ENCODE data around the gene PPM1L.
"Not testable (repeated sequence)": the region's sequence is repeated elsewhere in the genome, so short reads cannot be mapped to it uniquely, and the experiment has no call there.

The PPM1L gene

DNA sequence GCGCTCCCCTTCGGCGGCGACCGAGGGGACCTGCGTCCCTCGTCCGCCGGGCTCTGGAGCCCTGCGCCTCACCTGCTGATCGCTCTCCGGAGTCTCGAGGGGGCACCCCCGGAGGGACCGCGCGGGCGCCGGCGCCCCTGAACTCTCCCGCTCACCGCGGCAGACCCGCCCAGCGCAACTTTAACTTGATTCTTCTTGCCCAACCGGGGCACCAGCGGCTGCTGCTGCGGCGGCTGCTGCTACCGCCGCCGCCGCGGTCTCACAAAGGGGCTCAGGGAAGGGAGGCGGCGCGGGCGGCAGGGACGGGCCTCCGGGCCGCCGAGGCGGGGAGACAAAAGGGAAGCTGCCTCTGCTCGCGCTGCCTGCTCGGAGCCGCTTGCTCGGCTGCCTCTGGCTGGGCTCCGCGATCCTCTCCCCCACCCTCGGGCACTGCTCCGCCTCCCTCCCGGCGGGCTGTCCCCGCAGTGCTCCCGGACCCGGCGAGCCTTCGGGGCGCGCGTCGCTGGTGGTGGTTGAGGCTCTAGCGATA is at the start of gene PPM1L:
Gene PPM1L, plus strand, starts transcription at position 456 of the 529 bp plus-strand sequence.
- DNase-seq (ENCODE audit: low read depth in 2 of 2) = peak; percentile 14 to 37

DNA sequence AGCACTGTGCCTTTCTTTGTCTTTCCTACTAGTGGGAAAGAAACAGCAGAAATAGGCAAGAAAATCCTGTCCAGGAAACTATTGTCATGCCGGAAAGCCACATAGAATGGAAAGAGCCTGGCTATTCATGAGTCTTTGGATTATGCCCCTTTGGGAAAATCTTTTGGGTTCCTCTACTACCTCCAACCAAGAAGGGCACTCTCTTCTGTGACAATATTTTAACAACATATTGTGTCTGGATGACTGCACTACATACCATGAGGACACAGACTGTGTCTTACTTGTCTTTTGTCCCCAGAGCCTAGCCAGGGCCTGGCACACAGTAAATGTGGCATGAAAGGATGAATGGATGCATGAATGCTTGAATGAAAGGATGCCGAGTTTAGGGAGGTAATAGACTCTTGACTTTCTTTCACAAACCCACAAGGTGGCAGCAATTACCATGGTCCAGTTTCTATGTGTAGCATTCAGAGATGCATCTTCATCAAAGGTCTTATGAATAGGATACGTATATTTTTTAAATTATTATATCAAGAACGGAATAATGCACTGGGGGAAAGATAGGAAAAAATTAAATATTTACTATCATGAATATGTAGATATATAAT is 48.7 kb upstream of the PPM1L start:
- peak in 1 of 2 donors; percentile 4 for DNase-seq (ENCODE audit: low read depth in 2 of 2)

DNA sequence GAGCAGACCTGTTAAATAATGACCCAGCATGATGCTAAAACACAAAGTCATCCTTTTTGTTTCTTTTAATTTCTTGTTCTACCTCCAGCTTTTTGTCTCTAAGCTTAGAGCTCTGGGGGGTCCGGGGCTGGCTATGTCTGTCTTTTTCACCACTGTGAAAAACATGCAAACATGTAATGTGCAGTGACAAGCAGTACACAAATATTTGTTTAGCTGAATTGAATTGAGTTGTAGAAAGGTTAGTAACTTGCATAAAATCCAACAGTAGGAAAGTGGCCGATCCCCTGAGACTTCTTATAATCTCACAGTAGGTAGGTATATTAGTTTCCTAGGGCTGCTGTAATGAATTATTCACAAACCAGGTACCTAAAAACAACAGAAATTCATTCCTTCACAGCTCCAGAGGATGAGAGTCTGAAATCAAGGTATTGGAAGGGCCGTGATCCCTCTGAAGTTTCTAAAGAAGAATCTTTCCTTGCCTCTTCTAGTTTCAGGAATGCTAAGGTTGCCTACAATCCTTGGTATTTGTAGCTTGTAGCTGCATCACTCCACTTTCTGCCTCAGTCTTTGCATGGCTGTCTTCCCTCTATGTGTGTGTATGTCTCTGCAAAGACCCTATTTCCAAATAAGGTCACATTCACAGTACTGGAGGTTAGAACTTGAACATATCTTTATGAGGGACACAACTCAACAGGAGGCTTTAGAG is 46.4 kb upstream of the PPM1L start:
- no peak for DNase-seq (ENCODE audit: low read depth in 2 of 2)

DNA sequence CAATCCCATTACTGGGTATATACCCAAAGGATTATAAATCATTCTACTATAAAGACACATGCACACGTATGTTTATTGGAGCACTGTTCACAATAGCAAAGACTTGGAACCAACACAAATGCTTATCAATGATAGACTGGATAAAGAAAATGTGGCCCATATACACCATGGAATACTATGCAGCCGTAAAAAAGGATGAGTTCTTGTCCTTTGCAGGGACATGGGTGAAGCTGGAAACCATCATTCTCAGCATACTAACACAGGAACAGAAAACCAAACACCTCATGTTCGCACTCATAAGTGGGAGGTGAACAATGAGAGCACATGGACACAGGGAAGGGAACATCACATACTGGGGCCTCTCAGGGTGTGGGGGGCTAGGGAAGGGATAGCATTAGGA is 42.9 kb upstream of the PPM1L start:
- not testable (repeated sequence) for DNase-seq (ENCODE audit: low read depth in 2 of 2)

DNA sequence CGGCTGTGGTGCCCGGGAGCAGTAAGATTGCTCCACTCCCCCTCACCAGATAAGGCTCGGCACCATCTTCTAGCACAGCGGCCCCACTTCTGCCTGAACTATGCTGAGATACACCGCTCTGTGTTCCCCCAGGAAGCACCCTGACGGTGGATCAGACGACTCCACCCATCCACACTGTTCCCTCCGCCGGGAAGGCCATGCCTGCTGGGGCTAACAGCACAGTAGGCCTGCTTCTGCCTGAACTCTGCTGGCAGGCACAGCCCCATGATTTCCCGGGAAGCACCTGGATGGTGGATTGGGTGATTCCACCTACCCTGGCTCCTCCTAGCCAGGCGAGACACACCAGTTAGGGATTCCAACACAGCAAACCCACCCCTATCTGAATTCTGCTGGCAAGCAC is 36.3 kb upstream of the PPM1L start:
- DNase-seq (ENCODE audit: low read depth in 2 of 2) = no peak

DNA sequence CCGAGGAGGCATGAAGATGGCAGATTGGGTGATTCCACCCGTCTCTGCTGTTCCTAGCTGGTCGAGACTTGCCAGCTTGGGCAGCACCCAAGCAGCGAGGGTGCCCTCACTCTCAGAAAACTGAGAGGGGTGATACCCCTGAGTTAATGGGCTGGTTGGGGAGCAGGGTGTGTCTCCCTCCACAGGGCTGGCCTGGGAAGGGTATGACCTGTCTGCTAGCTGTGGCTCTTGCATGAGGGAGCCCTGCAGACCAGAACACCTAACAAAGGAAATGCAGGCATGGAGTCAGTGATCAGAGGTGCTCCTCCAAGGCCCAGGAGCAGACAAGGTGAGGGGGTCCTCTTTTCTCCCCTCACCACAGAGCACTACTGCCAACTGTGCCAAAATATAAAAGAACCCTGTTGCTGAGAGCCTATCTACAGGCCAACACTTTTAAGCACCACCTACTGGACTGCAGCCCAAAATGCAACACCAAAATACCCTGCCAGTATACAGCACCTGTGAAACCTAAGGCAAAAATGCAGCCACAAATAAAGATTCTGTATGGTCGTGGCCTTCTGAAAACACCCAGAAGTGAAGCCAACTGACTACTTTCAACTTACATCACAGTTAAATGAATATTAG is 35.8 kb upstream of the PPM1L start:
- DNase-seq (ENCODE audit: low read depth in 2 of 2) = no peak

DNA sequence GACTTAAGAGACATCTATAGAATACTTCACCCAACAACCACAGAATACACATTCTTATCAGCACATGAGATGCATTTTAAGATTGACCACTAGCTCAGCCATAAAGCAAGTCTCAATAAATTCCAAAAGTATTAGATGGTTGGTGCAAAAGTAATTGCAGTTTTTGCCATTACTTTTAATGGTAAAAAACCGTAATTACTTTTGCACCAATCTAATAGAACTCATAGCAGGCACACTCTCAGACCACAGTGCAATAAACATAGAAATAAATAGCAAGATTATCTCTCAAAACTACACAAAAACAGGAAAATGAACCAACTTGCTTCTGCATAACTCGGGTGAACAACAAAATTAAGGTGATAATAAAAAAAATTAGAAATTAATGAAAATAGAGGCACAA is 33.7 kb upstream of the PPM1L start:
- DNase-seq (ENCODE audit: low read depth in 2 of 2) = no peak

DNA sequence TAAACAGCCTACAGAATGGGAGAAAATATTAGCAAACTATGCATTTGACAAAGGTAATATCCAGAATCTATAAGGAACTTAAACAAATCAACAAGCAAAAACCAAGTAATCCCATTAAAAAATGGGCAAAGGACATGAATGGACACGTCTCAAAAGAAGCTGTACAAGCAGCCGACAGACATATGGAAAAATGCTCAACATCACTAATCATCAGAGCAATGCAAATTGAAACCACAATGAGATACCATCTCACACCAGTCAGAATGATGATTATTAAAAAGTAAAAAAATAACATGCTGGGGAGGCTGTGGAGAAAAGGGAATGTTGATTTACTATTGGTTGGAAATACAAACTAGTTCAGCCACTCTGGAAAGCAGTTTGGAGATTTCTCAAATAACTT is 30.7 kb upstream of the PPM1L start:
- DNase-seq (ENCODE audit: low read depth in 2 of 2) = no peak

DNA sequence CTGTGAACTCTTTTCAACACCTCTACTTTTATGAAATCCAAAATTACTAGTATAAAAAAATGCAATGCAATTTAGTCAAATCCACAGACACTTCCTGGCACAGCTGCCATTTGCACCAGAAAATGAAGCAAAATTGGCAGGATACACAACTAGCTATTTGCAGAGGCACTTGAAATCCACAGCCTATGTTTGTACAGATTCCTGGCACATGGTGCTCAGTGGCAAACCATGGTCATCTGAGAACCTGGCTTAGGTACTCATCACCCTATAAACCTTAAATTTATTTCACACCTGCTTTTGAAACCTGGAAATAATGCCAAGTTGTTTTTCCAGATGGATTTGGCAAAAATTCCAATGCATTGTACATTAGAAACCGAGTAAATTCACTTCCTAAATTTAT is 20.2 kb upstream of the PPM1L start:
- DNase-seq (ENCODE audit: low read depth in 2 of 2) = no peak

DNA sequence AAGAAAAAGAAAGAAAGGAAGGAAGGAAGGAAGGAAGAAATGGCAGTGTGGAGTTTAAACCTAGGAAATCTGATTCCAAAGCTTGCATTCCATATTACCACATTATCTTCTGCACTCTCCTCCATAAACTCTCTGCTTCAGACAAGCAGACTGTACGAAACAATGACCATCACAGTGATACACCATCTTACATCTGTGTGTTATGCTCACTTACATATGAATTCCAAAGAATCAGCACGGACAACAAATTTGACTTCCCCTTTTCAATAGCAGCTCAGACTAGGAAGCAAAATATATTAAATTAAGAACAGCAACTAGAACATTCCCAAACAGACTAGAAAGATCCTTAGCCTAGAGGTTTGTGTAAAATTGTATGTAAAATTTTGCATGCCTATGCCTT is 18.0 kb upstream of the PPM1L start:
- no peak for DNase-seq (ENCODE audit: low read depth in 2 of 2)

DNA sequence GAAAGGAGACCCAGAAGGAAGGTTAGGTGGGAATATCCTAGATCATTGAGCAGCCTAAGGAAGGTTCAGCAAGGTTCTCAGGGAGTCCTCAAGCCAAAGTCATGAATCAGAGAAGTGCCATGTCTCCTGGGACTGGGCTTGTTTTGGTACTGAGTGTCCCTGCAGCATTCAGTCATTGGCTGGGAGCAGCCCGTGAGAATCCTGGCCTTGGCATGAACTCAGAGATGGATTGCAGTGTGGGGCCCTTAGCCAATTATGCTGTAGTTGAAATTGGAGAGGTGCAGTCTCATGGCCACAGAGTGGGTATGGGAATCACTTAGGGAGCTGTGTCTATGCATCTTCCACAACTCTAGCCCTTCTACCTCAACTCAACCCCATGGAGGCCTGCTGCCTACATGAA is 17.0 kb upstream of the PPM1L start:
- DNase-seq (ENCODE audit: low read depth in 2 of 2) = no peak

DNA sequence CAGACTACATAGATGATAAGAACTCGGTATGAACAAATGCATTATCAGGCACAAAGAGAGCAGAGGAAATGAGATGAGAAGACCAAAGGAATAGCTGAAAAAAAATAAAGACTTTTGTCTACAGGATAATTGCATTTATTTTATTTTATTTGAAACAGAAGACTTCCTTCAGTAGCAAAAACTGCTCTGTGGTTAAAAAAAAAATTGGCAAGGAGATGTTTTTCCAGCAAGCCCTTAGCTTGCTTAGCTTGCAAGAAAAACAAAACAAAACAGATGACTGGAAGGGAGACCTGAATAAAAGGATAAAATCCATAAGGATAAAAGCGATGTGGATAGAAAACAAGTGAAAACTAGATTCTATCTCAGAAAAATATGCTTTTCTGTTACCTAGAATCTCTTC is 9.1 kb upstream of the PPM1L start:
- DNase-seq (ENCODE audit: low read depth in 2 of 2) = no peak

DNA sequence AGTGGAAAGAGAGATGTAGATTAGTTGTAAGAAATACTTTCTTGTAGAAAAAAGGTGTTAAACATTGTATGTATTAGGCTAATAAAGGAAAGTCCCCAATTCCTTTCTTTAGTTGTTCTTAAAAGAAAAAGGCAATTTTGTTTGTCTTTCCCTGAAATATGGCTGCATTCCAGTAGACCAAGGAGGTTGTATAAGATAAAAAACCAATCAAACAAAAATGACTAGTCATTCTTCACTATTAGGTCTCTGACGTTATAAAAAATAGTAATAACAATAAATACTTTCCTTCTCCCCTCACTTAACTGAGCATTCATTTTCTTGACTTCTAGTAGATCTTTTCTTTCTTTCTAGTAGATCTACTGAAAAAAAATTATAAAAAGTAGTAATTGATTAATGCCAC is 8.6 kb upstream of the PPM1L start:
- DNase-seq (ENCODE audit: low read depth in 2 of 2) = no peak

DNA sequence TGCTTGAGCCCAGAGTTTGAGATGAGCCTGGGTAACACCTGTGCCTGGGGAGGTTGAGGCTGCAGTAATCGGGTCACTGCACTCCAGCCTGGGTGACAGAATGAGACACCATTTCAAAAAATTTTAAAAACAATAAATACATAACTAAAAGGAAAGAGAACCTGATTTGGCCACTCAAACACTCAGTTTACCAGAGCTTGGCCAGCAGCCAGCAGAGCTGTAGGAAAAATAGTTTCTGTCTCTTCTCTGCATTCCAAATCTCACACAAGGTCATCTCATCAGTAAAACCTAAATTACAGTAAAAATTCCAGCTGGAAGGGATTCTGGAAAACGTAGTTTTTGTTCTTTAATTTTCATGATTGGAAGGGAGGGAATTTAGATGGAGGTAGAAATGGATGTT is 7.8 kb upstream of the PPM1L start:
- DNase-seq (ENCODE audit: low read depth in 2 of 2) = no peak

DNA sequence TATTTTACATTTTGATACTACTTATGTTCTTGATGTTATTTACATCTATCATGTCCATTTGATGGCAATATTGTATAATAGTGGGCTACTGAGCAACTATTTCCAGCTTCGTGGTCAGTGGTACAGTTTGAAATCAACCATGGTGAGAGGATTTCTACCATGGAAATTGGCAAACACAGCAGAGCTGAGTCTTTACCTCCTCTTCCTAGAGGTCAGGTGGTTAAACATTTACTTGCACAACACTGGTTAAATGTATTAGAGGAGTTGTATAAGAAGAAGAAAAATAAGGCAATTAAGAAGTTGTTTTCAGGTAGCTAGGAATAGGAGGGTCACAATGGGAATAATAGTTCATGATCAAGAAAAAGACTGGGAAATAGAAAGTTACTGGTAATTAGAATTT is 7.2 kb upstream of the PPM1L start:
- DNase-seq (ENCODE audit: low read depth in 2 of 2) = no peak

DNA sequence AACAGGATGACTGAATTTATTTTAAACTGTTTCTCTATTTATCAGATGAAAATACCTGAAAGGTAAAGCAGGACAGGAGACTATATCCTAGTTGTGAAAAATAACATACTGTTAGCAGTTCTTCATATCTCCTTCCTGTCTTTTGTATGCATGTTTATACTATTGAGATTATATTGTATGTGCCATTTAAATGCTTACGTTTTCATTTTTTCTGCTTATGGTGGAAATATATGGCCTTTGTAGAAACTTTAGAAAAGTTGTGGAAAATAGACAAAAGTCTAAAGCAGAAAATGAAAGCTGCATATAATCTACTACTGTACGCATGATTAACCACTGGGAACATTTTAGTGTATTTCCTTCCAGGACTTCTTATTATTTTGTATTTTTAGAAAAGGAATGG is 2.1 kb upstream of the PPM1L start:
- no peak for DNase-seq (ENCODE audit: low read depth in 2 of 2)

DNA sequence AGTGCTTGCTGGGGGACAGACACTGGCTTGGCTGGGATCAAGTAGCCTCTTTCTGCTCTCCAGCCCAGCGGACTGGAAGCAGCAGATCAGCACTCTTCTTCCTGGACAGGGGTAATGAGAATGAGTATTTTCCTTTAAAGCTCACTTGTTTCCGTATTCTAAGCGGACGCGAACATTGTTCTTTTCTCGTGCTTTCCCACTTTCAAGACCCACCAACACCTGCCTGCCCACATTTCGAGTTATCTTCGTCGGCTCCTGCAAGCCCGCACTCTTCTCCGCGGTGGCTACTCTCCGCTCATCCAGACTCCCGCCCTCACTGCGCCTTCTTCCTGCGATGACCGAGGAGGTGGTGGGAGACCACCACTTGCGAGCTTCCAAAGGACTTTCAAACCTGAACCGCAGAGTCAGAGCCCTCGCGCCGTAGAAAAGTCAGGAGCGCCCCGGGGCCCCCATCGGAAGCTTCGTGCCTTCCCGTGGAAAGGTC is 1.6 kb upstream of the PPM1L start:
- no peak for DNase-seq (ENCODE audit: low read depth in 2 of 2)

DNA sequence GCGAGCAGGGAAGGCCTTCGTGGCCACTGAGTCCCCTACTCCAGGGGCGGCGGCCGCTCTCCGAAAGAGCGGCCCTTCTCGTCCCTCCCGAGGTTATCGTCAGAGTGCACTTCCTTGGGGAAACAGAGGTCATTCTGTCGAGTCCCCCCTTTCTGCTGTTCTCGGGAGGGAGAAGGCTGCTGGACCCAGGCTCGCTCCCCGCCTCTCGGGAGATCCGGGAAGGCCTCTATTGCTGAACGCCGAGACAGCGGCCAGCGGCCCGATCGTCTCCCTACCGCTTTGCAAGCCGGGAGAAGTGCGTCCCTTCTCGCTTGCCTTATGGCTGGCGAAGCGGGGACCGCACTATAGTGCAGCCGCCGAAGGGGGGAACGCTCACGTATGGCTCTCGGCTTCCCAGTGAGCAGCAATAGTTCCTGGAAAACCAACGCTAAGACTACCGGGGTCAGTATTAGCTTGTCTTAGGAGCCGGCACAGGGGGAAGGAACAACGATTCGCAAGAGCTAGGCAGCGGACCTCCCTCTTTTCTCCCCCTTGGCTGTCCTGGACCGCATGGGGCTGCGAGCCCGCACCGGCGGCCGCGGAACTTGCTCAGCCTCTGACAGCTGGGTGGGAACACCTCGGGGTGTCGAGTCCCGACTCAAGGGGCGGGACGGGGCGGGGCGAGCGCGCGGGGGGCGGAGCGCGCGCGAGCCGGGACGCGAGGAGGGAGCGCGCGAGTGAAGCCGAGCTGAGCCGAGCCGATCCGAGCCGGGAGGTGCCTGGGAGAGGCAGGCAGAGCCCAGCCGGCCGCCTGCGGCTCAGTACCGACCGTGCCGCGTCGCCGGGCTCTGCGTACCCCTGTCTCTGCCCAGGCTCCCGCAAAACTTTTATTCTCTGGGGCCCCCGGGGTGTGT is 930 bp upstream of the PPM1L start:
- DNase-seq (ENCODE audit: low read depth in 2 of 2) = peak; percentile 80 to 82

DNA sequence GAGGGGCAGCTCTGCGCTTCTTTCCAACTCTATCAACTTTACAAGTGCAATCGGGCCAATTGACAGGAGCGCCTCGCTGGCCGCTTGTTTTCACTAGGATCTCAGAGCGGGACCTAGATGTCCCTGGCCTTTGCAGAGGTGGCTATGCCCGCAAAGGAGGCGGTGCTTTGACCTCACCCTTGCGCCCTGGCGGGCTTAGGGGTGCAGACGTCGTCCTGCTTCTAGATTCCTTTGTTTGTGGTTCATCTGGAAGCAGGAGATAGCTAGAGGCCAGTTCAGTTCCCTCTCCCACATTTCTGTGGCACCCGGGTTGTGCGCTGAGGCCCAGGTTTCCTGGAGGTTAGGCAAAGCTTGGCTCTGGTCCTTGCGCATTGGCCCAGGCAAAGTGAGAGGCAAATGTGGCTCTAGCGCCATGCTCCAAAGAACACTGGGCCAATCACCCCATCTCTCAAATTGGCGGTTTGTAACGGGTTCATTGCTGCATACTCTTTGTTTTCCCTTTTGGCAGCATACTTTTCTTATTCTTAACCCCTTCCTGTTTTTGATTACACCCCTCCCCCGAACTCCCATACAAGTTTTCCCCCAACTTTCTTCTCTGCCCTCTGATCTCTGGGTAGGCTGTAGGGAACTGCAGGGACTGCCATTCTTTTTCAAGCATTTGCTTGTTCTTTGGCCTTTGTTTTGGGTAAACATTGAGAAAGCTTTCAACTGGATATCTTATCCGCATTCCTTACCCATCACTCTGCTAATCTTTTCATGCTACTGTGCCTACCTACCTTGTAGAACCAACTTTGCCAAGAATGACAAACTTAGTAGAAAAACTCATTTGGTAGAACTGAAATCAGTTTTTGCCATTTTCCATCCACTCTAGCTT is 1.4 kb downstream of the PPM1L start:
- no peak for DNase-seq (ENCODE audit: low read depth in 2 of 2)

DNA sequence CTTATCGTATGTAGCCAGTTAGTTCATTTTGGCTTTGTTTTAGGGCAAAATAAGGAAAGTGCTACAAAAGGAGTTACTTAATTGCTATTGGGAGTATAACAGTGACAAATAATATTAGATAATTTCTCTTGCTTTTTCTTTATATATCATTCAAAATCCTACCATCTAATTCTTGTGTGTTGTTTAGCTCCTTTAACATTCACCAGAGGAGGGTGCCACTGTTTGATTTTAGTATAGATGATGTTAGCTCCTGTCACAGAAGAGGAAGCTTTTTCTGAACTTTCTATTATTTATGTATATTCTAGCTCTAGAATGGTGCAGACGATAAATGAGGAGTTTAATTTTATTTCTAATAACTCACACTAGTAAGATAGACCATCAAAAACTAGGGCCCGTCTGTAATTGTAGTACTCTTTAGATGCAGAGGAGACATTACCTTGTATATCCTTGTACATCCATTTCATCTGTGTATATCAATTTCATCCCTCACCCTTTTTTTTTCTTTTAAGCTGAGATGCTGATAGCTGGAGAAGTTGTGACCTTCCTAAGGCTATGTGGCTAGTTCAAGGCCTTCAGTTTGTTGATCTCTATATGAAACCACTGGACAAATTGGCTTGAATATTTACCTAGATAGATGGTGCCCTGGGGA is 3.0 kb downstream of the PPM1L start:
- DNase-seq (ENCODE audit: low read depth in 2 of 2) = no peak

Measured in activated CD8-positive, alpha-beta memory T cell treated with anti-CD3 and anti-CD28 coated beads for 4 hours (primary cell).